Measurements from ENCODE around the gene SLC16A13.
"Not testable (repeated sequence)": the region's sequence is repeated elsewhere in the genome, so short reads cannot be mapped to it uniquely, and the experiment has no call there.

The SLC16A13 gene

GRCh38 chr17:7064261-7064660 is 28.4 kb downstream of the SLC16A13 start:
- DNase-seq (ENCODE audit: low read depth) = no peak

GRCh38 chr17:7067198-7067597 is 31.4 kb downstream of the SLC16A13 start:
- no peak for DNase-seq (ENCODE audit: low read depth)

GRCh38 chr17:7068268-7068667 is 32.5 kb downstream of the SLC16A13 start:
- DNase-seq (ENCODE audit: low read depth) = no peak

GRCh38 chr17:7070712-7071111 is 34.9 kb downstream of the SLC16A13 start:
- no peak for DNase-seq (ENCODE audit: low read depth)

- no peak for DNase-seq (ENCODE audit: low read depth)
Observed at GRCh38 chr17:7072406-7072805, 36.6 kb downstream of the SLC16A13 start.

- DNase-seq (ENCODE audit: low read depth) = no peak
Observed at GRCh38 chr17:7074931-7075330, 39.1 kb downstream of the SLC16A13 start.

GRCh38 chr17:7077911-7078546 is 42.2 kb downstream of the SLC16A13 start:
- DNase-seq (ENCODE audit: low read depth) = no peak

GRCh38 chr17:7078711-7079110 is 42.9 kb downstream of the SLC16A13 start:
- no peak for DNase-seq (ENCODE audit: low read depth)

GRCh38 chr17:7079581-7080455 is 44.0 kb downstream of the SLC16A13 start, which contains the start of gene CLEC10A:
Gene CLEC10A (minus strand): TSS chr17:7080251. CDS start chr17:7078812, 1,439 bp downstream.
- no peak for DNase-seq (ENCODE audit: low read depth)

GRCh38 chr17:7080456-7081041 is 44.7 kb downstream of the SLC16A13 start:
- DNase-seq (ENCODE audit: low read depth) = no peak

- DNase-seq (ENCODE audit: low read depth) = no peak
Observed at GRCh38 chr17:7081341-7082062, 45.7 kb downstream of the SLC16A13 start.

GRCh38 chr17:7083592-7083991 is 47.8 kb downstream of the SLC16A13 start:
- no peak for DNase-seq (ENCODE audit: low read depth)

- DNase-seq (ENCODE audit: low read depth) = no peak
Observed at GRCh38 chr17:7084088-7084487, 48.3 kb downstream of the SLC16A13 start.

GRCh38 chr17:7088442-7088841 is 52.6 kb downstream of the SLC16A13 start:
- not testable (repeated sequence) for DNase-seq (ENCODE audit: low read depth)

- not testable (repeated sequence) for DNase-seq (ENCODE audit: low read depth)
Observed at GRCh38 chr17:7089570-7089969, 53.8 kb downstream of the SLC16A13 start.
